Right cardiac atrium (tissue), 5 donors: Measurements from ENCODE around the gene FBXO31. TPM values are rescaled to one million over a fixed set of nuclear protein-coding genes. Genes with fewer than 3 reads are reported as not detected.
"Not testable (repeated sequence)": the region's sequence is repeated elsewhere in the genome, so short reads cannot be mapped to it uniquely, and the experiment has no call there.

Source experiments
- ATAC-seq, 2 donors: fragments of 200-7000 bp; cut with Tn5 transposase; one replicate each; pipeline versions ENCODE4 v1.8.0 to v1.9.1; 2020; ENCODE audit warnings: moderate library complexity in 2 of 2, mild to moderate bottlenecking in 1 of 2
- DNase-seq, 3 donors: peaks; one replicate each; pipeline ENCODE4 v3.0.0-alpha.2; 2020
- H3K27ac ChIP-seq: one replicate; pipeline ENCODE4 v1.5.1; 2013; ENCODE audit warnings: mild to moderate bottlenecking, low read length, control low read depth, moderate library complexity
- H3K27me3 ChIP-seq: one replicate; pipeline ENCODE4 v1.6.1; 2013; ENCODE audit not compliant: control insufficient read depth, insufficient read depth
- H3K4me1 ChIP-seq: one replicate; pipeline ENCODE4 v1.6.1; 2013; ENCODE audit warnings: low read length; ENCODE audit not compliant: control insufficient read depth, insufficient read depth
- H3K4me3 ChIP-seq: one replicate; pipeline ENCODE4 v1.5.1; 2013; ENCODE audit warnings: low read length, control low read depth
- H3K9me3 ChIP-seq: one replicate; pipeline ENCODE4 v1.6.1; 2013; ENCODE audit warnings: low read length; ENCODE audit not compliant: control insufficient read depth
- WGBS: extraction: QIAGEN DNeasy Blood & Tissue Kit; methylation state at CpG from one replicate; pipeline ENCODE4 v1.1.7; 2013; 5-methylcytosine and 5-hydroxymethylcytosine counted together
- intact Hi-C, 4 donors: fragments of 100-400 bp; cut with DNase I; formaldehyde crosslinking; loops; one replicate each; pipeline versions ENCODE4 v1.11.0 to v1.14.0; 2022 to 2023
- polyA plus RNA-seq: library from polyadenylated mRNA; stranded (reverse); fragments of 200-250 nt; gene quantifications from one replicate; pipeline ENCODE4 v1.2.3, GENCODE V29; 2013
- total RNA-seq, 4 donors: library from RNA; stranded (reverse); fragmentation: NEBNext Ultra II Directional; extraction: Animal tissue kit (Norgen Biotek cat#: 25700); gene quantifications; one replicate each; pipeline ENCODE4 v1.2.1, GENCODE V29; 2021
- donor health status: healthy with polysubstance abuse.
- donor health status: DM: no; HTN: yes; CAD: no.
- donor health status: DM: no; HTN: no; CAD: no.
- donor health status: DM: no; HTN: yes; CAD: no; lungs with severe emphysema.
- donor health status: DM: yes; HTN: yes; CAD: no.

The FBXO31 gene
- total and polyA plus RNA-seq, 5 donors: 24.3 to 66.1 (median 49.5) TPM

GRCh38 chr16:87384162-87384874 is 742 bp upstream of the FBXO31 start:
- WGBS: 4% methylated on average over 64 of the region's 64 CpGs
- Histone ChIP-seq H3K4me1 (peaks cover 9% of the 10 kb centered on the region), H3K27ac (peak overlapping the region; percentile 87), H3K9me3 (no peaks in the 10 kb centered on the region), H3K4me3 (peak overlapping the region; percentile 73), H3K27me3 (no peaks in the 10 kb centered on the region)
- ATAC-seq (peak; percentile 49 to 58), DNase-seq (peak; percentile 62 to 87 (median 86))
- intact Hi-C loops: loop anchor here in 3 of 4 donors (5.0 kb wide), 2 partner anchors 57 to 62 kb away; no protein-coding TSS in a partner anchor

GRCh38 chr16:87382023-87382785 is 1.4 kb downstream of the FBXO31 start:
- no peaks in the 10 kb centered on the region for H3K27me3 ChIP-seq
- H3K9me3 ChIP-seq: no peaks in the 10 kb centered on the region
- peak overlapping the region; percentile 73 for H3K4me3 ChIP-seq
- WGBS: 20% methylated on average over 17 of the region's 17 CpGs
- peak overlapping the region; percentile 89 for H3K27ac ChIP-seq
- peaks cover 12% of the 10 kb centered on the region for H3K4me1 ChIP-seq
- intact Hi-C loops: loop anchor here in 3 of 4 donors (5.0 kb wide), 2 partner anchors 55 to 60 kb away; no protein-coding TSS in a partner anchor
- no peak for ATAC-seq
- no peak for DNase-seq

GRCh38 chr16:87380881-87381280 is 2.7 kb downstream of the FBXO31 start:
- Histone ChIP-seq H3K4me3 (peak overlapping the region; percentile 73), H3K27ac (peak overlapping the region; percentile 47), H3K9me3 (no peaks in the 10 kb centered on the region), H3K4me1 (peaks cover 16% of the 10 kb centered on the region), H3K27me3 (no peaks in the 10 kb centered on the region)
- DNase-seq (no peak), ATAC-seq (no peak)
- WGBS: 48% methylated on average over 4 of the region's 4 CpGs
- intact Hi-C loops: loop anchor here in 3 of 4 donors (5.0 kb wide), 2 partner anchors 54 to 59 kb away; no protein-coding TSS in a partner anchor

- Histone ChIP-seq H3K4me1 (peaks cover 16% of the 10 kb centered on the region), H3K27me3 (no peaks in the 10 kb centered on the region), H3K4me3 (no peak overlapping the region), H3K27ac (peak overlapping the region; percentile 51), H3K9me3 (no peaks in the 10 kb centered on the region)
- intact Hi-C loops: loop anchor here in 3 of 4 donors (5.0 kb wide), 2 partner anchors 53 to 58 kb away; no protein-coding TSS in a partner anchor
- WGBS: 81% methylated on average over 10 of the region's 10 CpGs
- DNase-seq: no peak
- no peak for ATAC-seq
These were observed 3.2 kb downstream of the FBXO31 start for GRCh38 chr16:87380403-87380802.

GRCh38 chr16:87379312-87379752 is 4.2 kb downstream of the FBXO31 start:
- not testable (repeated sequence) for H3K27me3 ChIP-seq, DNase-seq, H3K9me3 ChIP-seq, H3K4me3 ChIP-seq, ATAC-seq, H3K27ac ChIP-seq
- intact Hi-C loops: loop anchor here in 1 of 4 donors (10.0 kb wide), 1 partner anchor 55 kb away; no protein-coding TSS in a partner anchor
- peaks cover 16% of the 10 kb centered on the region for H3K4me1 ChIP-seq
- 90% methylated on average over 3 of the region's 3 CpGs for WGBS

- 89% methylated on average over 6 of the region's 6 CpGs for WGBS
- intact Hi-C loops: loop anchor here in 1 of 4 donors (10.0 kb wide), 1 partner anchor 52 kb away; no protein-coding TSS in a partner anchor
- Histone ChIP-seq H3K27ac (peak overlapping the region; percentile 15), H3K4me1 (peaks cover 16% of the 10 kb centered on the region), H3K27me3 (no peaks in the 10 kb centered on the region), H3K4me3 (no peak overlapping the region), H3K9me3 (no peaks in the 10 kb centered on the region)
- ATAC-seq (no peak), DNase-seq (no peak)
These were observed 6.9 kb downstream of the FBXO31 start for GRCh38 chr16:87376660-87377059.

GRCh38 chr16:87375426-87376135 is 8.0 kb downstream of the FBXO31 start:
- H3K9me3 ChIP-seq: no peaks in the 10 kb centered on the region
- no peaks in the 10 kb centered on the region for H3K27me3 ChIP-seq
- ATAC-seq (peak; percentile 55 to 78), DNase-seq (no peak)
- no peak overlapping the region for H3K4me3 ChIP-seq
- peaks cover 9% of the 10 kb centered on the region for H3K4me1 ChIP-seq
- intact Hi-C loops: loop anchor here in 1 of 4 donors (10.0 kb wide), 1 partner anchor 51 kb away; no protein-coding TSS in a partner anchor
- WGBS: 72% methylated on average over 9 of the region's 9 CpGs
- H3K27ac ChIP-seq: peak overlapping the region; percentile 81

- DNase-seq (no peak), ATAC-seq (no peak)
- no peaks in the 10 kb centered on the region for H3K9me3 ChIP-seq
- no peak overlapping the region for H3K4me3 ChIP-seq
- intact Hi-C loops: loop anchor here in 1 of 4 donors (10.0 kb wide), 1 partner anchor 50 kb away; no protein-coding TSS in a partner anchor
- H3K27ac ChIP-seq: peak overlapping the region; percentile 23
- 94% methylated on average over 13 of the region's 13 CpGs for whole genome bisulfite sequencing
- no peaks in the 10 kb centered on the region for H3K27me3 ChIP-seq
- H3K4me1 ChIP-seq: peaks cover 12% of the 10 kb centered on the region
These were observed 9.3 kb downstream of the FBXO31 start for GRCh38 chr16:87374313-87374712.

GRCh38 chr16:87372305-87372704 is 11.3 kb downstream of the FBXO31 start:
- intact Hi-C loops: loop anchor here in 1 of 4 donors (10.0 kb wide), 1 partner anchor 48 kb away; no protein-coding TSS in a partner anchor
- 92% methylated on average over 4 of the region's 4 CpGs for WGBS
- DNase-seq (no peak), ATAC-seq (no peak)
- H3K4me1 ChIP-seq: peaks cover 9% of the 10 kb centered on the region
- no peaks in the 10 kb centered on the region for H3K9me3 ChIP-seq
- H3K27ac ChIP-seq: no peak overlapping the region
- no peak overlapping the region for H3K4me3 ChIP-seq
- H3K27me3 ChIP-seq: no peaks in the 10 kb centered on the region

GRCh38 chr16:87371261-87371866 is 12.2 kb downstream of the FBXO31 start:
- intact Hi-C loops: loop anchor here in 1 of 4 donors (10.0 kb wide), 1 partner anchor 47 kb away; no protein-coding TSS in a partner anchor
- Histone ChIP-seq H3K27ac (no peak overlapping the region), H3K4me1 (peaks cover 8% of the 10 kb centered on the region), H3K27me3 (no peaks in the 10 kb centered on the region), H3K9me3 (no peaks in the 10 kb centered on the region), H3K4me3 (no peak overlapping the region)
- WGBS: 68% methylated on average over 20 of the region's 20 CpGs
- DNase-seq (no peak), ATAC-seq (no peak)
